ENCODE results near the gene SYTL4.
"Not testable (repeated sequence)": the region's sequence is repeated elsewhere in the genome, so short reads cannot be mapped to it uniquely, and the experiment has no call there.

Gene SYTL4

DNA sequence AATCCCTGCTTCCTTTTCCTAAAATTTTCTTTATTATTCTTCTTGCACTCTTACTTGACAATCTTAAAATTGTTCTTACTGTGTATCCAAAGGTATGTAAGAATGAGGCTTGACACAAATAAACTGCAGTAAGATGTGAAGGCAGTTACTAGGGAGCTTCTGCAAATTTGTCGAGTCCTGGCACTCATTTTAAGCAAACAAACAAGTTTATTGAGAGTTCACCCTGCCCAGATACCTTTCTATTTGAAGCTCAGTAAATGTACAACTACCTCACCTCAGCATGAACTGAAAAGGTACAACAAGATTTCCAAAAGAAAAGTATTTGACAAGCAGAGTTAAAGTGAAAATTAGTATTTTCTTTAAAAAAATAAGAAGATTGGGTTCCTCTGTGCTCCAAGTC, 13.3 kb upstream of the SYTL4 start:
- no peak overlapping the region for H3K4me3 ChIP-seq (ENCODE audit: low read length)
- no peak overlapping the region for H2AFZ ChIP-seq (ENCODE audit: low read depth, low read length)
- no peak overlapping the region for H3K27ac ChIP-seq (ENCODE audit: low read length)
- H3K4me1 ChIP-seq (ENCODE audit: low read length), result no peaks in the 10 kb centered on the region
- H3K36me3 ChIP-seq (replicated peaks; ENCODE audit: low read depth, low read length), result no peaks in the 10 kb centered on the region
- H3K9ac ChIP-seq (ENCODE audit: low read length), result no peak overlapping the region
- H4K20me1 ChIP-seq (ENCODE audit: insufficient read depth, low read length), result no peaks in the 10 kb centered on the region
- no peaks in the 10 kb centered on the region for H3K79me2 ChIP-seq (ENCODE audit: low read length)
- peaks cover 18% of the 10 kb centered on the region; the same call in 1 of the 2 replicates for H3K27me3 ChIP-seq (ENCODE audit: low read depth, low read length)
- H3K9me3 ChIP-seq (ENCODE audit: insufficient read depth, low read length), result no peaks in the 10 kb centered on the region
- H3K4me2 ChIP-seq (ENCODE audit: low read length), result no peak overlapping the region
- TF ChIP-seq, protein P1, sequence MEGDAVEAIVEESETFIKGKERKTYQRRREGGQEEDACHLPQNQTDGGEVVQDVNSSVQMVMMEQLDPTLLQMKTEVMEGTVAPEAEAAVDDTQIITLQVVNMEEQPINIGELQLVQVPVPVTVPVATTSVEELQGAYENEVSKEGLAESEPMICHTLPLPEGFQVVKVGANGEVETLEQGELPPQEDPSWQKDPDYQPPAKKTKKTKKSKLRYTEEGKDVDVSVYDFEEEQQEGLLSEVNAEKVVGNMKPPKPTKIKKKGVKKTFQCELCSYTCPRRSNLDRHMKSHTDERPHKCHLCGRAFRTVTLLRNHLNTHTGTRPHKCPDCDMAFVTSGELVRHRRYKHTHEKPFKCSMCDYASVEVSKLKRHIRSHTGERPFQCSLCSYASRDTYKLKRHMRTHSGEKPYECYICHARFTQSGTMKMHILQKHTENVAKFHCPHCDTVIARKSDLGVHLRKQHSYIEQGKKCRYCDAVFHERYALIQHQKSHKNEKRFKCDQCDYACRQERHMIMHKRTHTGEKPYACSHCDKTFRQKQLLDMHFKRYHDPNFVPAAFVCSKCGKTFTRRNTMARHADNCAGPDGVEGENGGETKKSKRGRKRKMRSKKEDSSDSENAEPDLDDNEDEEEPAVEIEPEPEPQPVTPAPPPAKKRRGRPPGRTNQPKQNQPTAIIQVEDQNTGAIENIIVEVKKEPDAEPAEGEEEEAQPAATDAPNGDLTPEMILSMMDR (IDR thresholded peaks at IDR 0.05; ENCODE audit: low read depth, low read length), result no peak
- TF ChIP-seq EZH2phosphoT487 (IDR thresholded peaks at IDR 0.05; ENCODE audit: low read depth), result no peak

DNA sequence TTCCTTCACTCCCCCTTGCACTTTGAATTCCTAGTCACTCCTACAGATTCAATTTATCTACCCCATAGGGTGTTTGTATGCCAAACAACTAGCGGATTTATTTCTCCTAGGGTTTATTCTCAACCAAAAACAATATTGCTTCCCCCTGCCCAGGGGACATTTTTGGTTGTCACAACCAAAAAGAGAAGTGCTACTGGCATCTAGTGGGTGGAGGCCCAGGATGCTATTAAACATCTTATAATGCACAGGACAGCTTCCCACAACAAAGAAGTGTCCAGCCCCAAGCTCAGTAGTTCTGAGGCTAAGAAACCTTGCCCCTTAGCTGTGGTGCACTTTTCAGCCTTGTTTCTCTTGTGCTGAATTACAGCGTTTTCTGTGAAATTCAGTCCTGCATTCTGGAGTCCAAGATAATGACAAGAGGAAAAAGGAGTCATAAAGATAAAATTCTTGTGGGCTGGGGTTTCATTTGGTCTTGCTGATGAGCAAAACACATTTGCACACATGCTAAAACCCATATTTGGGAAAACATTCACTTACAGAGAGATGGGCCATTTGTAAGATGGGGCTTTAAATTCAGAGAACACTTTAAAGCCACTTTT, 11.2 kb upstream of the SYTL4 start:
- Histone ChIP-seq H3K36me3 (replicated peaks; ENCODE audit: low read depth, low read length) (no peaks in the 10 kb centered on the region), H3K4me1 (ENCODE audit: low read length) (no peaks in the 10 kb centered on the region), H3K27ac (ENCODE audit: low read length) (no peak overlapping the region), H3K4me2 (ENCODE audit: low read length) (no peak overlapping the region), H2AFZ (ENCODE audit: low read depth, low read length) (no peak overlapping the region), H3K9ac (ENCODE audit: low read length) (no peak overlapping the region), H3K27me3 (ENCODE audit: low read depth, low read length) (peaks cover 18% of the 10 kb centered on the region; the same call in 1 of the 2 replicates), H4K20me1 (ENCODE audit: insufficient read depth, low read length) (no peaks in the 10 kb centered on the region), H3K79me2 (ENCODE audit: low read length) (no peaks in the 10 kb centered on the region), H3K4me3 (ENCODE audit: low read length) (no peak overlapping the region), H3K9me3 (ENCODE audit: insufficient read depth, low read length) (no peaks in the 10 kb centered on the region)
- TF ChIP-seq, protein P1 (IDR thresholded peaks at IDR 0.05; ENCODE audit: low read depth, low read length), result peak; percentile 52
- TF ChIP-seq EZH2phosphoT487 (IDR thresholded peaks at IDR 0.05; ENCODE audit: low read depth), result no peak

DNA sequence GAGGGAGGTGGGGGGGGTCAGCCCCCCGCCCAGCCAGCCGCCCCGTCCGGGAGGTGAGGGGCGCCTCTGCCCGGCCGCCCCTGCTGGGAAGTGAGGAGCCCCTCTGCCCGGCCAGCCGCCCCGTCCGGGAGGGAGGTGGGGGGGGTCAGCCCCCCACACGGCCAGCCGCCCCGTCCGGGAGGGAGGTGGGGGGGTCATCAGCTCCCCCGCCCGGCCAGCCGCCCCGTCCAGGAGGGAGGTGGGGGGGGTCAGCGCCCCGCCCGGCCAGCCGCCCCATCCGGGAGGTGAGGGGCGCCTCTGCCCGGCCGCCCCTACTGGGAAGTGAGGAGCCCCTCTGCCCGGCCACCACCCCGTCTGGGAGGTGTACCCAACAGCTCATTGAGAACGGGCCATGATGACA, 7.9 kb downstream of the SYTL4 start:
- H3K27me3 ChIP-seq (ENCODE audit: low read depth, low read length); H3K27ac ChIP-seq (ENCODE audit: low read length); H3K9ac ChIP-seq (ENCODE audit: low read length); H3K9me3 ChIP-seq (ENCODE audit: insufficient read depth, low read length); H3K36me3 ChIP-seq (replicated peaks; ENCODE audit: low read depth, low read length); H3K4me1 ChIP-seq (ENCODE audit: low read length); H3K4me2 ChIP-seq (ENCODE audit: low read length); H3K79me2 ChIP-seq (ENCODE audit: low read length); H2AFZ ChIP-seq (ENCODE audit: low read depth, low read length); H4K20me1 ChIP-seq (ENCODE audit: insufficient read depth, low read length); H3K4me3 ChIP-seq (ENCODE audit: low read length): not testable (repeated sequence)

DNA sequence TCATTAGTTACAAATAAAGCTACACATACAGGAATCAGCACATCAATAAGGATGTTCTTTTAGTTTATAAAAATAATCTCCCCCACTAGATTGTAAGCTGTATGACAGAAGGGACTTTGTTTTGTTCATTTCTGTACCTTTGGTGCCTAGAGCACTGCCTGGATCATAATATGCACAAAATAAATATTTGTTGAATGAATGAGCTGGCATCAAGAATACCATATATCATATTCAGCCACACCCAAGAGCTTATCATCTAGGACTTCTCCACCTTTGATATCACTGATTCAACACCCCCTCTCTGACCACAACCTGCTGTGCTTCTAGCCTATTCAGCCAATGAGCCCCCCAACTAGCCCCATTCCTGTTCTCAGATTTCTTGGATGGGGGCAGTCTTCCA, 10.6 kb downstream of the SYTL4 start:
- no peak overlapping the region for H3K9ac ChIP-seq (ENCODE audit: low read length)
- H3K27ac ChIP-seq (ENCODE audit: low read length), result no peak overlapping the region
- TF ChIP-seq, protein P1 (IDR thresholded peaks at IDR 0.05; ENCODE audit: low read depth, low read length), result no peak
- no peak for TF ChIP-seq EZH2phosphoT487 (IDR thresholded peaks at IDR 0.05; ENCODE audit: low read depth)
- no peaks in the 10 kb centered on the region for H3K27me3 ChIP-seq (ENCODE audit: low read depth, low read length)
- no peak overlapping the region for H3K4me2 ChIP-seq (ENCODE audit: low read length)
- H4K20me1 ChIP-seq (ENCODE audit: insufficient read depth, low read length), result no peaks in the 10 kb centered on the region
- no peaks in the 10 kb centered on the region for H3K79me2 ChIP-seq (ENCODE audit: low read length)
- H3K4me3 ChIP-seq (ENCODE audit: low read length), result no peak overlapping the region
- H3K4me1 ChIP-seq (ENCODE audit: low read length), result no peaks in the 10 kb centered on the region
- no peak overlapping the region for H2AFZ ChIP-seq (ENCODE audit: low read depth, low read length)
- H3K36me3 ChIP-seq (replicated peaks; ENCODE audit: low read depth, low read length), result no peaks in the 10 kb centered on the region
- H3K9me3 ChIP-seq (ENCODE audit: insufficient read depth, low read length), result no peaks in the 10 kb centered on the region
